Ovary (tissue), 9 donors: ENCODE measurements around the gene ANTXR1. TPM values are rescaled to one million over a fixed set of nuclear protein-coding genes. Genes with fewer than 3 reads are reported as not detected.

Experiments used
- DNase-seq, 5 donors: peaks; one replicate each; pipeline ENCODE4 v3.0.0-alpha.2; 2019 to 2020
- H3K27ac ChIP-seq, 2 donors: fragments of 200-600 bp; one replicate each; pipeline versions ENCODE4 v1.5.1 to v1.8.0; 2019 to 2022
- H3K27me3 ChIP-seq: fragments of 200-600 bp; one replicate; pipeline ENCODE4 v1.8.0; 2022
- H3K36me3 ChIP-seq: fragments of 200-600 bp; sonication (generic); one replicate; pipeline ENCODE4 v1.5.1; 2019
- H3K4me1 ChIP-seq: one replicate; pipeline ENCODE4 v1.8.1; 2013; ENCODE audit warnings: mild to moderate bottlenecking, moderate library complexity; ENCODE audit not compliant: insufficient read depth
- H3K4me3 ChIP-seq: fragments of 200-600 bp; sonication (generic); one replicate; pipeline ENCODE4 v1.5.1; 2017
- H3K9me3 ChIP-seq, 2 donors: fragments of 200-600 bp in 1 of 2; sonication (generic) in 1 of 2; one replicate each; pipeline versions ENCODE4 v1.5.1 to v1.8.1; 2013 to 2019; ENCODE audit warnings: mild to moderate bottlenecking in 1 of 2, moderate library complexity in 1 of 2
- EP300 ChIP-seq: sonication (generic); formaldehyde crosslinking; IDR thresholded peaks from one replicate; pipeline ENCODE4 v1.6.1; 2017; ENCODE audit warnings: antibody characterized with exemption
- POLR2A ChIP-seq: fragments of 450-650 bp; IDR thresholded peaks from one replicate; pipeline ENCODE4 v1.6.1; 2017; ENCODE audit warnings: antibody characterized with exemption, mild to moderate bottlenecking, moderate library complexity
- WGBS, 3 donors: extraction: QIAGEN DNeasy Blood & Tissue Kit in 1 of 3; methylation state at CpG; one replicate each; pipeline versions ENCODE4 v1.1.5 to v1.1.7; 2013 to 2017; 5-methylcytosine and 5-hydroxymethylcytosine counted together
- intact Hi-C, 4 donors: fragments of 100-400 bp; cut with DNase I; formaldehyde crosslinking; loops; one replicate each; pipeline versions ENCODE4 v1.11.0 to v1.15.1; 2022 to 2023
- polyA plus RNA-seq, 2 donors: library from polyadenylated mRNA; stranded (reverse); fragments of 200-250 nt in 1 of 2; fragments of 350-450 nt in 1 of 2; fragmentation: Illumina TruSeq in 1 of 2; extraction: RNeasy Lipid Tissue Mini Kit (QIAGEN cat#74804) in 1 of 2; gene quantifications; one replicate each; pipeline ENCODE4 v1.2.3, GENCODE V29; 2013 to 2014
- total RNA-seq, 7 donors: library from RNA; depleted of rRNA in 2 of 7; stranded (reverse); fragments of >200 nt in 2 of 7; fragmentation: NEBNext Ultra II Directional in 3 of 7; extraction: Animal tissue kit (Norgen Biotek cat#: 25700) in 3 of 7; gene quantifications; one replicate each; pipeline versions ENCODE4 v1.1.0 to v1.2.4, GENCODE V29; 2016 to 2023
- TF ChIP-seq, protein P1 (sequence below), 3 donors: fragments of 450-650 bp in 2 of 3; fragments of 200-600 bp in 1 of 3; IDR thresholded peaks; one replicate each; pipeline versions ENCODE4 v1.5.1 to v1.8.0; 2016 to 2022; ENCODE audit warnings: antibody characterized with exemption in 3 of 3, mild to moderate bottlenecking in 1 of 3
- donor health status: DM: no; HTN: no; CAD: no; lungs with moderate emphysema.
- donor health status: DM: no; HTN: no; CAD: no.
- donor health status: Bipolar disorder and iron deficiency.
- donor health status: DM: yes; HTN: yes; CAD: no.
- donor health status: DM: no; HTN: no; CAD: no.
- donor health status: DM: yes; HTN: yes; CAD: no.

Gene ANTXR1
- total and polyA plus RNA-seq, 9 donors: 73.0 to 276 (median 152) TPM

DNA sequence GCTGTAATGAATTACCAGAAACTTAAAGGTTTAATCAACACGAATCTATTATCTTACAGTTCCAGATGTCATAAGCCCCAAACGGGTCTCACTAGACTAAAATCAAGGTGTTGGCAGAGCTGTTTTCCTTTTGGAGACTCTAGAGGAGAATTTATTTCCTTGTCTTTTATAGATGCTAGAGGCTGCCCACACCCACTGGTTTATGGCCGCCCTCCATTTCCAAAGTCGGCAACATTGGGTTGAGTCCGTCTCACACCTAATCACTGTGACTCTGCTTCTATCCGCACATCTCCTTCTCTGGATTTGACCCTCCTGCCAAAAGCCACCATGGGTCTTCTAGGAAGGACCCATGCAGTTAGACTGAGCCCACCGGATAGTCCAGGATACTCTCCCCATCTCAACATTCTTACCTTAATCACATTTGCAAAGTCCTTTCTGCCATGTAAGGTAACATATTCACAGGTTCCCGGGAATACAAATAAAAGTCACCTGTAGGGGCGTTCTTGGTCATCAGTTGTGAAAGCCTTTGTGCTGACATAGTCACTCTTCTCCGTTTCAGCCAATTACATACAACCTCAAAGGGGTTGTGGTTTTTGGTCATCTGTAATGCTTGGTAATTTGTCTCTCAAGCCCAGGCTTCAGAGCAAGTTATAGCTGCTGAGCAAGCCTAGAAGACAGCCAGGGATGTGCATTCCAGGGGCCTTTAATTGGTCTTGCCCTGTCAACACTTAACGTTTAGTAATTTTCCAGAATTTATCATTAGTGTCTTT is 179.4 kb downstream of the ANTXR1 start:
- no peak overlapping the region for H3K27ac ChIP-seq
- H3K4me1 ChIP-seq: peaks cover 20% of the 10 kb centered on the region
- H3K4me3 ChIP-seq: no peak overlapping the region
- H3K9me3 ChIP-seq: no peaks in the 10 kb centered on the region
- TF ChIP-seq POLR2A (no peak), EP300 (no peak)
- TF ChIP-seq, protein P1, sequence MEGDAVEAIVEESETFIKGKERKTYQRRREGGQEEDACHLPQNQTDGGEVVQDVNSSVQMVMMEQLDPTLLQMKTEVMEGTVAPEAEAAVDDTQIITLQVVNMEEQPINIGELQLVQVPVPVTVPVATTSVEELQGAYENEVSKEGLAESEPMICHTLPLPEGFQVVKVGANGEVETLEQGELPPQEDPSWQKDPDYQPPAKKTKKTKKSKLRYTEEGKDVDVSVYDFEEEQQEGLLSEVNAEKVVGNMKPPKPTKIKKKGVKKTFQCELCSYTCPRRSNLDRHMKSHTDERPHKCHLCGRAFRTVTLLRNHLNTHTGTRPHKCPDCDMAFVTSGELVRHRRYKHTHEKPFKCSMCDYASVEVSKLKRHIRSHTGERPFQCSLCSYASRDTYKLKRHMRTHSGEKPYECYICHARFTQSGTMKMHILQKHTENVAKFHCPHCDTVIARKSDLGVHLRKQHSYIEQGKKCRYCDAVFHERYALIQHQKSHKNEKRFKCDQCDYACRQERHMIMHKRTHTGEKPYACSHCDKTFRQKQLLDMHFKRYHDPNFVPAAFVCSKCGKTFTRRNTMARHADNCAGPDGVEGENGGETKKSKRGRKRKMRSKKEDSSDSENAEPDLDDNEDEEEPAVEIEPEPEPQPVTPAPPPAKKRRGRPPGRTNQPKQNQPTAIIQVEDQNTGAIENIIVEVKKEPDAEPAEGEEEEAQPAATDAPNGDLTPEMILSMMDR (IDR thresholded peaks at IDR 0.05): no peak
- DNase-seq: no peak
- intact Hi-C loops: no loop called here
- no peaks in the 10 kb centered on the region for H3K27me3 ChIP-seq
- WGBS, 3 donors: 83 to 87% (median 84%) methylated on average over 11 of the region's 11 CpGs
- no peaks in the 10 kb centered on the region for H3K36me3 ChIP-seq

DNA sequence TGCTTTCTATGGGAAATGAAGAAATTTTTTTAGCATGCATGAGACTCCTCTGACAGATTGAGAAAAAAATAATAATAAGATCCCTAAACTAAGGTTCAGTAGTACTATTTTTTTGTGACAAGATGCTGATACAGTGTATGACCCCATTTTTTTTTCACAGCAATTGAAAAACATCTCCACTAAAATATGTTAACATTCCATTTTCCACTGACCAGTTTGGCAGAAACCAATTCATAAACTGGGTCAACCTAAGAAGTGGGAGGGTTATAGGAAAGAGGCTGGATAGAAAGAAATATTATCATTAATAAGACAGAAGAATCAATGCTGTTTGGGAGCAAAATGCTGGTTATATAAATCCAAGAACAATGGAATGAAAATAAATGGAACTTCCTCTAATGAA is 182.7 kb downstream of the ANTXR1 start:
- intact Hi-C loops: no loop called here
- Histone ChIP-seq H3K4me1 (peaks cover 23% of the 10 kb centered on the region), H3K9me3 (no peaks in the 10 kb centered on the region), H3K36me3 (no peaks in the 10 kb centered on the region), H3K27me3 (no peaks in the 10 kb centered on the region), H3K27ac (peak overlapping the region in 1 of 2 donors; percentile 13), H3K4me3 (no peak overlapping the region)
- TF ChIP-seq, protein P1 (IDR thresholded peaks at IDR 0.05): no peak
- no peak for TF ChIP-seq EP300
- TF ChIP-seq POLR2A: no peak
- DNase-seq: no peak

GRCh38 chr2:69196327-69197117 is 183.5 kb downstream of the ANTXR1 start:
- Histone ChIP-seq H3K27me3 (no peaks in the 10 kb centered on the region), H3K27ac (peak overlapping the region; percentile 13 to 37), H3K9me3 (no peaks in the 10 kb centered on the region), H3K4me1 (peaks cover 27% of the 10 kb centered on the region), H3K4me3 (no peak overlapping the region), H3K36me3 (no peaks in the 10 kb centered on the region)
- intact Hi-C loops: no loop called here
- peak in 1 of 5 donors; percentile 32 for DNase-seq
- TF ChIP-seq, protein P1 (IDR thresholded peaks at IDR 0.05): no peak
- TF ChIP-seq EP300 (no peak), POLR2A (no peak)
- 29 to 39% (median 36%) methylated on average over 9 of the region's 9 CpGs for WGBS, 3 donors

- Histone ChIP-seq H3K4me1 (peaks cover 38% of the 10 kb centered on the region), H3K36me3 (no peaks in the 10 kb centered on the region), H3K27me3 (no peaks in the 10 kb centered on the region), H3K9me3 (no peaks in the 10 kb centered on the region), H3K27ac (peak overlapping the region in 1 of 2 donors; percentile 74), H3K4me3 (no peak overlapping the region)
- WGBS, 3 donors: 9 to 31% (median 21%) methylated on average over 6 of the region's 6 CpGs
- peak; percentile 50 to 80 (median 72) for DNase-seq
- TF ChIP-seq POLR2A (no peak), EP300 (no peak)
- TF ChIP-seq, protein P1 (IDR thresholded peaks at IDR 0.05): no peak
- intact Hi-C loops: loop anchor here in 1 of 4 donors (10.0 kb wide), 1 partner anchor 185 kb away; the partner anchor contains the start of gene ANTXR1
These were observed 187.1 kb downstream of the ANTXR1 start for GRCh38 chr2:69200107-69200520.
